ENCODE data around the gene ARMH3. TPM values are rescaled to one million over a fixed set of nuclear protein-coding genes. Genes with fewer than 3 reads are reported as not detected.

ARMH3 gene
- total RNA-seq, 1 donor from 2014 or later: 48.1 TPM

GRCh38 chr10:101857802-101858476, 198.0 kb downstream of the ARMH3 start:
- Mint-ChIP-seq H3K9me3 (ENCODE audit: unreplicated experiment) (no peaks in the 10 kb centered on the region), H3K27me3 (ENCODE audit: unreplicated experiment) (no peaks in the 10 kb centered on the region), H3K27ac (ENCODE audit: unreplicated experiment) (no peak overlapping the region), H3K36me3 (ENCODE audit: unreplicated experiment) (peaks cover 5% of the 10 kb centered on the region), H3K4me1 (ENCODE audit: low read depth, unreplicated experiment) (no peaks in the 10 kb centered on the region), H3K4me3 (ENCODE audit: unreplicated experiment) (no peak overlapping the region)
- DNase-seq: no peak
- TF ChIP-seq CTCF (IDR thresholded peaks at IDR 0.05; ENCODE audit: partially characterized antibody, unreplicated experiment): no peak

- Mint-ChIP-seq H3K27me3 (ENCODE audit: unreplicated experiment) (no peaks in the 10 kb centered on the region), H3K4me3 (ENCODE audit: unreplicated experiment) (no peak overlapping the region), H3K9me3 (ENCODE audit: unreplicated experiment) (no peaks in the 10 kb centered on the region), H3K27ac (ENCODE audit: unreplicated experiment) (no peak overlapping the region), H3K36me3 (ENCODE audit: unreplicated experiment) (peaks cover 5% of the 10 kb centered on the region), H3K4me1 (ENCODE audit: low read depth, unreplicated experiment) (no peaks in the 10 kb centered on the region)
- DNase-seq: no peak
- TF ChIP-seq CTCF (IDR thresholded peaks at IDR 0.05; ENCODE audit: partially characterized antibody, unreplicated experiment): no peak
These were observed 199.3 kb downstream of the ARMH3 start for GRCh38 chr10:101856626-101857025.

GRCh38 chr10:101851411-101852116, 204.4 kb downstream of the ARMH3 start:
- Mint-ChIP-seq H3K36me3 (ENCODE audit: unreplicated experiment) (no peaks in the 10 kb centered on the region), H3K4me1 (ENCODE audit: low read depth, unreplicated experiment) (peaks cover 12% of the 10 kb centered on the region), H3K4me3 (ENCODE audit: unreplicated experiment) (no peak overlapping the region), H3K9me3 (ENCODE audit: unreplicated experiment) (no peaks in the 10 kb centered on the region), H3K27me3 (ENCODE audit: unreplicated experiment) (peaks cover 8% of the 10 kb centered on the region), H3K27ac (ENCODE audit: unreplicated experiment) (no peak overlapping the region)
- TF ChIP-seq CTCF (IDR thresholded peaks at IDR 0.05; ENCODE audit: partially characterized antibody, unreplicated experiment): no peak
- no peak for DNase-seq

GRCh38 chr10:101850749-101851148, 205.2 kb downstream of the ARMH3 start:
- Mint-ChIP-seq H3K9me3 (ENCODE audit: unreplicated experiment) (no peaks in the 10 kb centered on the region), H3K4me3 (ENCODE audit: unreplicated experiment) (no peak overlapping the region), H3K4me1 (ENCODE audit: low read depth, unreplicated experiment) (peaks cover 16% of the 10 kb centered on the region), H3K27ac (ENCODE audit: unreplicated experiment) (no peak overlapping the region), H3K27me3 (ENCODE audit: unreplicated experiment) (peaks cover 8% of the 10 kb centered on the region), H3K36me3 (ENCODE audit: unreplicated experiment) (no peaks in the 10 kb centered on the region)
- DNase-seq: no peak
- no peak for TF ChIP-seq CTCF (IDR thresholded peaks at IDR 0.05; ENCODE audit: partially characterized antibody, unreplicated experiment)

- Mint-ChIP-seq H3K4me1 (ENCODE audit: low read depth, unreplicated experiment) (peaks cover 21% of the 10 kb centered on the region), H3K27ac (ENCODE audit: unreplicated experiment) (no peak overlapping the region), H3K9me3 (ENCODE audit: unreplicated experiment) (peaks cover 2% of the 10 kb centered on the region)
These were observed 207.1 kb downstream of the ARMH3 start for GRCh38 chr10:101848894-101849351.

More at GRCh38 chr10:101848894-101849351, 207.1 kb downstream of the ARMH3 start:
- Mint-ChIP-seq H3K36me3 (ENCODE audit: unreplicated experiment) (no peaks in the 10 kb centered on the region), H3K27me3 (ENCODE audit: unreplicated experiment) (peaks cover 12% of the 10 kb centered on the region), H3K4me3 (ENCODE audit: unreplicated experiment) (peak overlapping the region; percentile 47)
- DNase-seq: no peak
- TF ChIP-seq CTCF (IDR thresholded peaks at IDR 0.05; ENCODE audit: partially characterized antibody, unreplicated experiment): no peak
